Measurements from ENCODE around the gene N4BP2L2.

The N4BP2L2 gene

GRCh38 chr13:32445461-32445860 is 93.1 kb downstream of the N4BP2L2 start:
- no peak overlapping the region for H3K4me3 ChIP-seq (ENCODE audit: low read length in 2 of 2)
- H3K27me3 ChIP-seq (ENCODE audit: control insufficient read depth in 1 of 2, insufficient read depth in 2 of 2, low read length in 2 of 2), result no peaks in the 10 kb centered on the region
- H3K9ac ChIP-seq (ENCODE audit: low read length in 2 of 2), result no peak overlapping the region
- H3K9me3 ChIP-seq (ENCODE audit: control insufficient read depth in 2 of 2, low read length in 2 of 2), result no peaks in the 10 kb centered on the region
- H3K27ac ChIP-seq (ENCODE audit: low read length), result no peak overlapping the region
- H3K36me3 ChIP-seq (ENCODE audit: control insufficient read depth in 2 of 2, insufficient read depth in 2 of 2, low read length in 2 of 2), result peaks cover 0 to 3% of the 10 kb centered on the region in 2 donors
- H3K4me1 ChIP-seq (ENCODE audit: control insufficient read depth, insufficient read depth, low read length), result no peaks in the 10 kb centered on the region

DNA sequence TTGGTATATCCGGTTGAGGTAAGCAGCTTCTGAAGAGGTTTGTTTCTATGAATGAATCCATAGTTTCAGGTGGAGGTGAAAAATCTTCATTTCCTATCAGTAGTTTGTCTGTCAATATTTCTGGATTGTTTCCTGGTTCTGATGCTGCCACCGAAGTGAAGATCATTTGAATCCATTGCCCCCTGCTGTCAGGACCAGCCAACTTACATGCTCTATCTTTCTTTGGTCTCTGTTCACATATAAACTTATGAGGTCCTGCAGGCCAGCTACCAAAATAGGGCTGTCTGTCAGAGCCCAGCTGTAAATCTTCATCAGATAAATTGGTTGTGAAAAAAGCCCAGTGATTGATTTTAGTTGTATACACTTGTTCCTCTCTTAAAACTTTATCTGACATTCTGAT is 95.5 kb downstream of the N4BP2L2 start:
- H3K4me3 ChIP-seq (ENCODE audit: low read length in 2 of 2), result no peak overlapping the region
- H3K9me3 ChIP-seq (ENCODE audit: control insufficient read depth in 2 of 2, low read length in 2 of 2), result no peaks in the 10 kb centered on the region
- H3K9ac ChIP-seq (ENCODE audit: low read length in 2 of 2), result no peak overlapping the region
- H3K4me1 ChIP-seq (ENCODE audit: control insufficient read depth, insufficient read depth, low read length), result no peaks in the 10 kb centered on the region
- H3K27ac ChIP-seq (ENCODE audit: low read length), result no peak overlapping the region
- H3K27me3 ChIP-seq (ENCODE audit: control insufficient read depth in 1 of 2, insufficient read depth in 2 of 2, low read length in 2 of 2), result no peaks in the 10 kb centered on the region
- peaks cover 2 to 9% of the 10 kb centered on the region in 2 donors for H3K36me3 ChIP-seq (ENCODE audit: control insufficient read depth in 2 of 2, insufficient read depth in 2 of 2, low read length in 2 of 2)

- Histone ChIP-seq H3K9ac (ENCODE audit: low read length in 2 of 2) (no peak overlapping the region), H3K4me1 (ENCODE audit: control insufficient read depth, insufficient read depth, low read length) (no peaks in the 10 kb centered on the region), H3K27me3 (ENCODE audit: control insufficient read depth in 1 of 2, insufficient read depth in 2 of 2, low read length in 2 of 2) (no peaks in the 10 kb centered on the region), H3K9me3 (ENCODE audit: control insufficient read depth in 2 of 2, low read length in 2 of 2) (no peaks in the 10 kb centered on the region), H3K27ac (ENCODE audit: low read length) (no peak overlapping the region), H3K36me3 (ENCODE audit: control insufficient read depth in 2 of 2, insufficient read depth in 2 of 2, low read length in 2 of 2) (peaks cover 6 to 10% of the 10 kb centered on the region in 2 donors), H3K4me3 (ENCODE audit: low read length in 2 of 2) (no peak overlapping the region)
These were observed 99.7 kb downstream of the N4BP2L2 start for GRCh38 chr13:32438871-32439270.

- H3K4me1 ChIP-seq (ENCODE audit: control insufficient read depth, insufficient read depth, low read length), result peaks cover 12% of the 10 kb centered on the region
- no peaks in the 10 kb centered on the region for H3K9me3 ChIP-seq (ENCODE audit: control insufficient read depth in 2 of 2, low read length in 2 of 2)
- no peaks in the 10 kb centered on the region for H3K27me3 ChIP-seq (ENCODE audit: control insufficient read depth in 1 of 2, insufficient read depth in 2 of 2, low read length in 2 of 2)
- no peak overlapping the region for H3K4me3 ChIP-seq (ENCODE audit: low read length in 2 of 2)
- no peak overlapping the region for H3K9ac ChIP-seq (ENCODE audit: low read length in 2 of 2)
- H3K27ac ChIP-seq (ENCODE audit: low read length), result no peak overlapping the region
- H3K36me3 ChIP-seq (ENCODE audit: control insufficient read depth in 2 of 2, insufficient read depth in 2 of 2, low read length in 2 of 2), result peaks cover 2 to 6% of the 10 kb centered on the region in 2 donors
These were observed 105.7 kb downstream of the N4BP2L2 start for GRCh38 chr13:32432856-32433255.

DNA sequence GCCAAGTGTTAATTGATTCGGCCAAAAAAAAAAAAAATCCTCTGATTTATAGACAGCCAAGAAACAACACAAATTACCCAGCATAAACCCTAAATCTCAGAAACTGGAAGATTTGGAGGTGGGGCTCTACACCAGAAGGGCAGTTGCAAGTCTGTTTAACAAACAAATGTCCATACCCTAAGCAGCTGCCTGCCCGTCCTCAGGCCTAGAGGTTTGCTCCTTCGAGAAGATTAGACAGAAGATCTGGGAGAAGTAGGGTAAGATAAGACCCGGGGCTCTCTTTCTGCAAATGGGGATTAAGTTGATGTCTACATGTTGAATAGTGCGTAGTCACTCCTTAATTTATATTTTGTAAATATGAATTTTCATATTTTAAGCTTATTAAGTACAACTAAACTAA is 107.2 kb downstream of the N4BP2L2 start:
- Histone ChIP-seq H3K9me3 (ENCODE audit: control insufficient read depth in 2 of 2, low read length in 2 of 2) (no peaks in the 10 kb centered on the region), H3K36me3 (ENCODE audit: control insufficient read depth in 2 of 2, insufficient read depth in 2 of 2, low read length in 2 of 2) (peaks cover 2 to 6% of the 10 kb centered on the region in 2 donors), H3K4me1 (ENCODE audit: control insufficient read depth, insufficient read depth, low read length) (peaks cover 16% of the 10 kb centered on the region), H3K9ac (ENCODE audit: low read length in 2 of 2) (no peak overlapping the region), H3K27me3 (ENCODE audit: control insufficient read depth in 1 of 2, insufficient read depth in 2 of 2, low read length in 2 of 2) (no peaks in the 10 kb centered on the region), H3K27ac (ENCODE audit: low read length) (no peak overlapping the region), H3K4me3 (ENCODE audit: low read length in 2 of 2) (no peak overlapping the region)

DNA sequence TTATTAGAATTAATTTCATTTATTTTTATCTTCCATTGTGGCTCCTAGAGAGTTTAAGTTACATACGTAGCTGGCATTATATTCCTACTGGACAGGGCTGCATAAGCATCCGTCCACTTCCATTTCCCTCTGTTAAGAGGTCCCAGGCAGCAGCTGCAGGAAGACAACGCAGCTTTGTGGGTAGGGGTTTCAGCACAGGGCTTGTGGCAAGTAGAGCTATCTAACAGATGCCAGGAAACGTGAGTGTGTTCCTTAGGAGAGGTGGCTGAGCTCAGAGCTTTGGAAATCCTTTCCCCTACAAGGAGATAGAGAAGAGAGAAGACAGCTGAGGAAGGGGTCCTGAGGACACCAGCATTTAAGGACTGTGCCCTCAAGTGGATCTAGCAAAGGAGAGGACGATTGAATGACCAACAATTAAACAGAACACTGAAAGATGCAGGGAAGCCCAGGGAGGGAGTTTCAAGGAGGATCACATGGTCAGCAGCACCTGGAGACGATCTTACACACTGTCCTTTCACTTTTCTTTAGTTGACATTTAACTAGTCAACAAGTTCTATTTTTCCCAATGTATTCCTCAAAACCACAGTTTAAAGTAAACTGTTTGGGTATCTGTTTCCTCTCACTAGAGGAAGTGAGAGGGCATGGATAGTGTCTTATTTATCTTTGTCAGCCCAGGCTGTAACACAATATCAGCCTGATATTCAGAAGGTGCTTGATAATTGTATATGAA is 108.4 kb downstream of the N4BP2L2 start:
- no peaks in the 10 kb centered on the region for H3K27me3 ChIP-seq (ENCODE audit: control insufficient read depth in 1 of 2, insufficient read depth in 2 of 2, low read length in 2 of 2)
- peaks cover 28% of the 10 kb centered on the region for H3K4me1 ChIP-seq (ENCODE audit: control insufficient read depth, insufficient read depth, low read length)
- H3K9me3 ChIP-seq (ENCODE audit: control insufficient read depth in 2 of 2, low read length in 2 of 2), result no peaks in the 10 kb centered on the region
- H3K4me3 ChIP-seq (ENCODE audit: low read length in 2 of 2), result peak overlapping the region in 1 of 2 donors; percentile 22
- peak overlapping the region in 1 of 2 donors; percentile 42 for H3K9ac ChIP-seq (ENCODE audit: low read length in 2 of 2)
- peaks cover 0 to 6% of the 10 kb centered on the region in 2 donors for H3K36me3 ChIP-seq (ENCODE audit: control insufficient read depth in 2 of 2, insufficient read depth in 2 of 2, low read length in 2 of 2)
- no peak overlapping the region for H3K27ac ChIP-seq (ENCODE audit: low read length)

- Histone ChIP-seq H3K36me3 (ENCODE audit: control insufficient read depth in 2 of 2, insufficient read depth in 2 of 2, low read length in 2 of 2) (peaks cover 0 to 3% of the 10 kb centered on the region in 2 donors), H3K9ac (ENCODE audit: low read length in 2 of 2) (no peak overlapping the region), H3K27me3 (ENCODE audit: control insufficient read depth in 1 of 2, insufficient read depth in 2 of 2, low read length in 2 of 2) (no peaks in the 10 kb centered on the region), H3K4me3 (ENCODE audit: low read length in 2 of 2) (no peak overlapping the region), H3K4me1 (ENCODE audit: control insufficient read depth, insufficient read depth, low read length) (peaks cover 29% of the 10 kb centered on the region), H3K9me3 (ENCODE audit: control insufficient read depth in 2 of 2, low read length in 2 of 2) (no peaks in the 10 kb centered on the region), H3K27ac (ENCODE audit: low read length) (peak overlapping the region; percentile 58)
These were observed 109.1 kb downstream of the N4BP2L2 start for GRCh38 chr13:32429433-32429909.

GRCh38 chr13:32428581-32429432 is 109.8 kb downstream of the N4BP2L2 start:
- Histone ChIP-seq H3K36me3 (ENCODE audit: control insufficient read depth in 2 of 2, insufficient read depth in 2 of 2, low read length in 2 of 2) (peaks cover 0 to 3% of the 10 kb centered on the region in 2 donors), H3K9ac (ENCODE audit: low read length in 2 of 2) (peak overlapping the region; percentile 51 to 80), H3K27me3 (ENCODE audit: control insufficient read depth in 1 of 2, insufficient read depth in 2 of 2, low read length in 2 of 2) (no peaks in the 10 kb centered on the region), H3K4me1 (ENCODE audit: control insufficient read depth, insufficient read depth, low read length) (peaks cover 29% of the 10 kb centered on the region), H3K9me3 (ENCODE audit: control insufficient read depth in 2 of 2, low read length in 2 of 2) (no peaks in the 10 kb centered on the region), H3K4me3 (ENCODE audit: low read length in 2 of 2) (peak overlapping the region; percentile 89 to 90), H3K27ac (ENCODE audit: low read length) (peak overlapping the region; percentile 58)

GRCh38 chr13:32427852-32428580 is 110.6 kb downstream of the N4BP2L2 start, which contains the start of gene N4BP2L1:
Gene N4BP2L1, minus strand, starts transcription at chr13:32428130. Its CDS starts 48 bp downstream, at chr13:32428082.
- H3K27me3 ChIP-seq (ENCODE audit: control insufficient read depth in 1 of 2, insufficient read depth in 2 of 2, low read length in 2 of 2), result no peaks in the 10 kb centered on the region
- H3K36me3 ChIP-seq (ENCODE audit: control insufficient read depth in 2 of 2, insufficient read depth in 2 of 2, low read length in 2 of 2), result peaks cover 0 to 3% of the 10 kb centered on the region in 2 donors
- no peaks in the 10 kb centered on the region for H3K9me3 ChIP-seq (ENCODE audit: control insufficient read depth in 2 of 2, low read length in 2 of 2)
- peaks cover 29% of the 10 kb centered on the region for H3K4me1 ChIP-seq (ENCODE audit: control insufficient read depth, insufficient read depth, low read length)
- peak within 1 kb of the TSS; percentile 80 to 81 for H3K9ac ChIP-seq (ENCODE audit: low read length in 2 of 2)
- H3K4me3 ChIP-seq (ENCODE audit: low read length in 2 of 2), result peak within 1 kb of the TSS; percentile 89 to 90
- H3K27ac ChIP-seq (ENCODE audit: low read length), result peak within 1 kb of the TSS; percentile 64
